Measurements from ENCODE around the gene PLTP.

DNA sequence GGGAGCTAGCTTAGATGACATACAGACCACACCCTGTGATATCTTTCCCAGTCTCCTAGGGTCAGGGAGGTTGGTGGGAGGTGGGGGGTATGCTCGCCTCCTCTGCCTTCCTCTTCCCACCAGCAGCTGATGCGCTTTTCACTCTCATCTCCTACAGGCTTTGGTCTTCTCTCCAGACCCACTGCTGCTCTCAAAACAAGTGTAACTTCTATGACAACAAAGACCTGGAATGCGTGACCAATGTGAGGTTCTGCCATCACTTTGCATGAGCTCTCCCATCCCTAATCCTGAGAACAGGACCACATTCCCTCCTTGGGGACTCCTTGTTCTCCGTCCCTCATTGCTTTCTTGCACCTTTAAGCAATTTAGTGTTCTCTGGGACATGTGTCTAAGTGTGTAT, 18.1 kb downstream of the PLTP start:
- TF ChIP-seq POLR2AphosphoS5 (IDR thresholded peaks at IDR 0.05; ENCODE audit: low read depth, low read length) (no peak), POLR2A (IDR thresholded peaks at IDR 0.05; ENCODE audit: low read depth, low read length) (no peak), TAF1 (IDR thresholded peaks at IDR 0.05; ENCODE audit: low read depth, low read length) (no peak), POU2F2 (IDR thresholded peaks at IDR 0.05; ENCODE audit: low read depth, low read length) (no peak)

All from GM12891 (cell line).